Breast epithelium (tissue), 4 donors: ENCODE data around the gene FMR1NB. TPM values are rescaled to one million over a fixed set of nuclear protein-coding genes. Genes with fewer than 3 reads are reported as not detected.

Experiments used
- DNase-seq, 2 donors: peaks; one replicate each; pipeline ENCODE4 v3.0.0-alpha.2; 2019; ENCODE audit warnings: low spot score in 2 of 2
- H3K27ac ChIP-seq, 2 donors: fragments of 200-600 bp; sonication (generic) in 1 of 2; one replicate each; pipeline ENCODE4 v1.5.1; 2016 to 2019; ENCODE audit warnings: mild to moderate bottlenecking in 1 of 2
- H3K27me3 ChIP-seq, 2 donors: fragments of 200-600 bp; sonication (generic) in 1 of 2; one replicate each; pipeline versions ENCODE4 v1.5.1 to v1.6.0; 2017 to 2019; ENCODE audit warnings: control low read depth in 1 of 2, mild to moderate bottlenecking in 1 of 2
- H3K36me3 ChIP-seq: fragments of 200-600 bp; one replicate; pipeline ENCODE4 v1.5.1; 2019
- H3K4me1 ChIP-seq, 2 donors: fragments of 200-600 bp; sonication (generic); one replicate each; pipeline ENCODE4 v1.5.1; 2016 to 2019; ENCODE audit warnings: control low read depth in 1 of 2
- H3K4me3 ChIP-seq, 3 donors: fragments of 200-600 bp; sonication (generic); 1 replicate in 2 of 3; 2 replicates in 1 of 3; pipeline ENCODE4 v1.5.1; 2016 to 2019; ENCODE audit warnings: mild to moderate bottlenecking in 3 of 3, moderate library complexity in 2 of 3
- H3K9me3 ChIP-seq, 2 donors: fragments of 200-600 bp; sonication (generic) in 1 of 2; one replicate each; pipeline ENCODE4 v1.5.1; 2016 to 2019; ENCODE audit warnings: control low read depth in 1 of 2
- CTCF ChIP-seq, 3 donors: fragments of 450-650 bp; IDR thresholded peaks; one replicate each; pipeline ENCODE4 v1.5.1; 2016 to 2017; ENCODE audit warnings: antibody characterized with exemption in 3 of 3, mild to moderate bottlenecking in 3 of 3, moderate library complexity in 3 of 3
- POLR2A ChIP-seq: fragments of 450-650 bp; IDR thresholded peaks from one replicate; pipeline ENCODE4 v1.6.1; 2016; ENCODE audit warnings: antibody characterized with exemption, mild to moderate bottlenecking, moderate library complexity
- POLR2AphosphoS5 ChIP-seq, 3 donors: sonication (generic); formaldehyde crosslinking; IDR thresholded peaks; one replicate each; pipeline ENCODE4 v1.6.1; 2017; ENCODE audit warnings: antibody characterized with exemption in 3 of 3
- intact Hi-C: fragments of 100-400 bp; cut with DNase I; formaldehyde crosslinking; loops from one replicate; pipeline ENCODE4 v1.15.1; 2023; ENCODE audit warnings: low total_unique reads
- total RNA-seq, 3 donors: library from RNA; depleted of rRNA; stranded (reverse); fragments of >200 nt; gene quantifications; one replicate each; pipeline ENCODE4 v1.1.0, GENCODE V29; 2016

The FMR1NB gene
- total RNA-seq, 3 donors from 2014 or later = not detected

DNA sequence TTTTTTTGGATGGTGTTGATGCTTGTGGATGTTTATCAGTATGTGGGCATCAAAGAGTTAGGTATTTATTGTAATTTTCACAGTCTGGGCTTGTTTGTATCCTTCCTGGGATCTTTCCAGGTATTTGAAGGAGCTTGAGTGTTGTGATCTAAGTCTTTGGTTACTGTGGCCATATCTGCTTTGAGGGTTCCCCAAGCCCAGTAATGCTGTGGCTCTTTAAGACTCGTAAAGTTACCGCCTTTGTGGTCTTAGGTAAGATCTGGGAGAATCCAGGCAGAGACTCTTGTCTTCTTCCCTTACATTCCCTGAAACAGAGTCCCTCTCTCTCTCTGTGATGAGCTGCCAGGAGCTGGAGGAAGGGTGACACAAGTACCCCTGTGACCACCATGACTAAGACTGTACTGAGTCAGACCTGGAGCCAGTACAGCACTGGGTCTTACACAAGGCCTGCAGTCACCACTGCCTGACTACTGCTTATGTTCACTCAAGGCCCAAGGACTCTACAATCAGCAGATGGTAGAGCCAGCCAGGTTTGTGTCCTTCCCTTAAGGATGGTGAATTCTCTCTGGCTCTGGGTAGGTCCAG lies 62.2 kb downstream of the FMR1NB start:
- H3K36me3 ChIP-seq = no peaks in the 10 kb centered on the region
- H3K9me3 ChIP-seq = no peaks in the 10 kb centered on the region
- DNase-seq = no peak
- H3K27ac ChIP-seq = no peak overlapping the region
- H3K4me1 ChIP-seq = no peaks in the 10 kb centered on the region
- TF ChIP-seq POLR2A (no peak), POLR2AphosphoS5 (IDR thresholded peaks at IDR 0.05) (no peak), CTCF (IDR thresholded peaks at IDR 0.05) (no peak)
- peaks cover 0 to 4% of the 10 kb centered on the region in 2 donors for H3K27me3 ChIP-seq
- H3K4me3 ChIP-seq = no peak overlapping the region
- intact Hi-C loops = no loop called here

GRCh38 chrX:148047200-148047599 lies 66.1 kb downstream of the FMR1NB start:
- Histone ChIP-seq H3K36me3 (no peaks in the 10 kb centered on the region), H3K27me3 (peaks cover 0 to 4% of the 10 kb centered on the region in 2 donors), H3K4me1 (no peaks in the 10 kb centered on the region), H3K27ac (no peak overlapping the region), H3K4me3 (no peak overlapping the region), H3K9me3 (no peaks in the 10 kb centered on the region)
- no peak for TF ChIP-seq POLR2A
- no peak for TF ChIP-seq POLR2AphosphoS5 (IDR thresholded peaks at IDR 0.05)
- TF ChIP-seq CTCF (IDR thresholded peaks at IDR 0.05) = no peak
- intact Hi-C loops = no loop called here
- no peak for DNase-seq

- H3K27ac ChIP-seq = no peak overlapping the region
- peaks cover 0 to 4% of the 10 kb centered on the region in 2 donors for H3K27me3 ChIP-seq
- no peak overlapping the region for H3K4me3 ChIP-seq
- no peaks in the 10 kb centered on the region for H3K9me3 ChIP-seq
- no peaks in the 10 kb centered on the region for H3K4me1 ChIP-seq
- no peak for DNase-seq
- intact Hi-C loops = no loop called here
- H3K36me3 ChIP-seq = no peaks in the 10 kb centered on the region
- TF ChIP-seq POLR2A (no peak), CTCF (IDR thresholded peaks at IDR 0.05) (peak in 1 of 3 donors; percentile 21), POLR2AphosphoS5 (IDR thresholded peaks at IDR 0.05) (no peak)
Measured at GRCh38 chrX:148049441-148049840, 68.3 kb downstream of the FMR1NB start.

GRCh38 chrX:148051973-148052372 lies 70.8 kb downstream of the FMR1NB start:
- Histone ChIP-seq H3K4me1 (no peaks in the 10 kb centered on the region), H3K4me3 (no peak overlapping the region), H3K9me3 (no peaks in the 10 kb centered on the region), H3K36me3 (no peaks in the 10 kb centered on the region), H3K27me3 (peaks cover 0 to 4% of the 10 kb centered on the region in 2 donors), H3K27ac (no peak overlapping the region)
- TF ChIP-seq CTCF (IDR thresholded peaks at IDR 0.05) (no peak), POLR2AphosphoS5 (IDR thresholded peaks at IDR 0.05) (no peak), POLR2A (no peak)
- DNase-seq = no peak
- intact Hi-C loops = loop anchor here (5.0 kb wide), 1 partner anchor 80 kb away; no protein-coding TSS in a partner anchor

DNA sequence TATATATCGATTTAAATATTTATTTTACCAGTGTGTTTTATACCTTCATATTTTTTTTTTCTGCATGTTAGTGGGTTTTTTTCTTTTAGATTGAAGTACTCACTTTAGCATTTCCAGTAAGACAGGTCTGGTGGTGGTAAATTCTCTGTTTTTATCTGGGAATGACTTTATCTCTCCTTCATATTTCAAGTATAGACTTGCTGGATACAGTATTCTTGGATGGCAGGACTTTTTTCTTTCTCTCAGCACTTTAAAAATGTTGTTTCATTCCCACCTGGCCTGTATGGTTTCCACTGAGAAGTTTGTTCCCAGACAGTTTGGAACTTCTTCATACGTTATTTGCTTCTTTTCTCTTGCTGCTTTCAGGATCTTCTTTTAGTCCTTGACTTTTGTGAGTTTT lies 86.1 kb downstream of the FMR1NB start:
- Histone ChIP-seq H3K4me3 (no peak overlapping the region), H3K27me3 (peaks cover 0 to 10% of the 10 kb centered on the region in 2 donors), H3K36me3 (no peaks in the 10 kb centered on the region), H3K9me3 (peaks cover 0 to 28% of the 10 kb centered on the region in 2 donors), H3K4me1 (no peaks in the 10 kb centered on the region), H3K27ac (no peak overlapping the region)
- TF ChIP-seq POLR2AphosphoS5 (IDR thresholded peaks at IDR 0.05) = no peak
- TF ChIP-seq POLR2A = no peak
- TF ChIP-seq CTCF (IDR thresholded peaks at IDR 0.05) = no peak
- no peak for DNase-seq
- intact Hi-C loops = no loop called here
